GM19240 (cell line): ENCODE measurements around the gene ITPK1.

Source experiments
- DNase-seq: peaks from one replicate; pipeline ENCODE4 v3.0.0; 2011; ENCODE audit warnings: low spot score; ENCODE audit not compliant: insufficient read length

ITPK1 gene

DNA sequence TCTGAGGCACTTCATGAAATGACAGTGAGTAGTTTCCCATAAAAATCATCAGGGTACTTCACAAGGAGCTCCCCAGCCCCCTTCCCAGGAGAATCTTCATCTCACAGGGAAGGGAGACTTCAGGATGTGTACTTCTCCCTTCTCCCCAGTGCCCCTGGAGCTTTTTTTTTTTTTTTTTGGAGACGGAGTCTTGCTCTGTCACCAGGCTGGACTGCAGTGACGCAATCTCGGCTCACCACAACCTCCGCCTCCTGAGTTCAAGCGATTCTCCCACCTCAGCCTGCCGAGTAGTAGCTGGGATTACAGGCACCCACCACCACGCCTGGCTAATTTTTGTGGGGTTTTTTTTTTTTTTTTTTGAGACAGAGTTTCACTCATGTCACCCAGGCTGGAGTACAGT is 10.4 kb downstream of the ITPK1 start:
- no peak for DNase-seq

DNA sequence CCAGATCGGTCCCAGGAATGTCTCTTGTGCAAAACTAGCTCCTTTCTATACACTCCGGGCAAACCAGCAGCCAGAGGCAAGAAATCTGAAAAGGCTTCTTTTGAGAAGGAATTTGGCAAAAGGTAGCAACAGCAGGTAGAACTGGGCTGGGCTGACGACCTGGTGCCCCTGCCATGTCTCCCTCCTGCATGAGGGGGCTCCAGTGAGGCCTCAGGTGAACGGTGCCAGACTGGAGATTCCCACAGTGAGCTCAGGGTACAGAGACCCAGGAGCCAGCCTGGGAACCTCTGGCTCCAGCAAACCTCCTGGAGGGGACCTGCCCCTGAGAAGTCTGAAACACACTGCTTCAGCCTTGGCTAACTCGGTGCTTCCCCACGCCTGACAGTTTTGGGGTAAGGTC is 10.8 kb downstream of the ITPK1 start:
- DNase-seq: no peak

DNA sequence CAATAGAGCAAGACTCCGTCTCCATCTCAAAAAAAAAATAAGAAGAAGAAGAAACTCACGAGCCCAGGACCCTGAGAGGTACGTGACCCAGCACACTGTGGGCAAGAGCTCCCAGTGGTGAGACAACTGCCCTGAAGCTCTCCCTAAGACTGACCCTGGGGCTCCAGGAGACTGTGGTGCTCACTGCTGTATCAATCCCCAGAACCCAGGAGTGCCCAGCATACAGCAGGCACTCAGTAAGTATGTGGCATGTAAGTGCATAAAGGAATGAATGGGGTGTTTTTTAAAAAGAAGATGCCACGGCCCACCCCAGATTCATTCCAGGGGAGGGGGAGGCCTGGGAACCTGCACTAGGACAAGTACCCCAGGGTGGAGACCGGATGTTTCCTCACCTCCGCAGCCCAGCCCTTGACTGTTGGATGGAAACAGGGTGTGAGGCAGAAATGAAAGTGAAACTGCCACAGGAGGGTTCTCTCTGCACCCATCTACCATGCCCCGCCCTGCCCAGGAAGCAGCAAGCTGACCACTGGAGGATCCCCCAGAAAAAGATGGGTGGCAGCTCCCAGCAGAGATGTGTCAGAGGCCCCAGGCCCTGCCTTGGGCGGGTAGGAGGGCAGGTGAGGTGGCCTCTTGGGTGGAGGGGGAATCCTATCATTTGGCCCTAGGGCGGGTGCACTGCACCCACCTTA is 12.2 kb downstream of the ITPK1 start:
- peak; percentile 92 for DNase-seq

DNA sequence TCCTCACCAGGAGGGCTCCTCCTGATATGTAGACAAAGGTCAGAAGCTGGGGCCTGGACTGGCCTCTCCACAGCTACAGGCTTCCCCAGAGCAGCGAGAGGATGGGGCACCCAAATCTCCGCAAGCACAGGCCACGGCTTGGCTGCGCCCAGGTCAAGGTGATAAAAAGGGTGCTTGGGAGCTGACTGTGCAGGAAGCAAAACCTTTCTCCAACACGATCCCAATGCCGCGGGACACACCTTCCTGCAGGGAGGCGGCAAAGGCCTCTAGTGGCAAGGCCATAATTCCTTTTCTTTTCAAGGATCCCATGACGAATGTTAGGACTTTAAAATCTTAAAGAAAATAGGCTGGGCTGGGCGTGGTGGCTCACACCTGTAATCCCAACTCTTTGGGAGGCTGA is 13.6 kb downstream of the ITPK1 start:
- DNase-seq: no peak

DNA sequence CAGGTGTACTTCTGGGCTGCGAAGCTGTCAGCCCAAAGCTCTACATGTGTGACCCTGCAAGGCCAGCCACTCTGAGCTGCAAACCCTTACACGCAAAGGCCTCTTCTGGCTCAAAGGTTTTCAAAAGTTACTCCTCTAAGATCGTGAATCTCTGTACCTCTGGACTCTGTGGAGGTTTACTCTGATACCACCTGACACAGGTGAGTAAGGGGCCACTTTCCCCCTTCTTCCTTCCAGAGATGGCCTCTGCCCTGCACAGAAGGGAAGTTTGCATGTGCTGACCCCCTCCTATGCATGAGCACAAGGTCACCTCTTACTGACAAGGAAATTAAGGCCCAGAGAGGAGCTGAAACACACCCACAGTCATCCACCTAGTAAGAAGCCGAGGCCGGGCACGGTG is 14.5 kb downstream of the ITPK1 start:
- DNase-seq: no peak

DNA sequence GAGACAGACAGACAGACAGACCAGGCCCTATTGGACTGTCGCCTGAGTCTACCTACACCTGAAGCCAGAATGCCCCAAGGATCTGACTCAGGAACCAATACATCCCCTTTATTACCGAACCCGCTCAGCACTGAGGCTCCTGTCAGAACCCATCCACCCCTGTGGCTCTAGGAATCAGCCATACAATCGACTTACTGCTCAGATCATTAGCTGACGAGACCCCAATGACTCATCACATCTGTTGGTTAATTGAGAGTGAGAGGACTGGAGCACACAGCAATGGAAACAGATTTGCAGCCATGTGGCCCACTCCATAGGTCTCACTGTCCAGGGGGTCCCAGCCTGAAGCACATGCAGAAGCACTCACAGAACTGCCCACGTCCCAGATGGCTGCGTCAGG is 15.2 kb downstream of the ITPK1 start:
- no peak for DNase-seq

DNA sequence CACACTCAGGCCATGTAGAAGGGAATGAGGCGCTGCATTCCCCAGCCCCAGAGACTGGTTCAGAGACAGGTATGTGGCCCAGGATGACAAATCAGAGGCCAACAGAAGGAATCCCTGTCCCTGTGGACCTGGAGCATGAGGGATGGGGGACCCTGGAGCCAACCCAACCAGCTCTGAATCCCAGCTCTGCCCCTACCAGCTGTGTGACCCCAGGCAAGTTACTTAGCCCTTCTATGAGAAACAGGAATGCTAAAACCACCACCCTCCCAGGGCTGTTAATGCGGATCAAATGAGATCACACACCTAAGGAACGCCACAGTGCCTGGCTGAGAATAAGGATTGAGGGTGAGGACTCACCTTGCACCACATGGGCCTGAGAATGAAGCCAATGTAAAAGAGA is 15.6 kb downstream of the ITPK1 start:
- no peak for DNase-seq

DNA sequence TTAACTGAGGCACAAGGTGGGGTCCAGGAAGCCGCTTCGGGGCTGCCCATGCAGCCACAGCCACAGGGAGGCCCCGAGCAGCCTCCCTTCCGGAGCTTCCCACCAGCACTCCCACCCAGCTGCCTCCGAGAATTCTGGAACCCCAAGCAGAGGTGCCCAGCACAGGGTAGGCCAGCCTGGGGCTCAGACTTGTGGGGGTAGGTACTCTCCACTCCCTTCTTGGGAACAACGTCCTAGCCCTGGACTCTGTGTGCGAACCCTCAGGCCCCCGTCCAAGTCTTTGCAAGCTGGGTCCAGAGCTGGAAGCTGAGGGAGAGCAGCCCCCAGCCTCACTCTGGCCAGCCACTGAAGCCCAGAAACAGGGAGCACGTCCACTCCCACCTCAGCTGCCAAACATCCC is 16.1 kb downstream of the ITPK1 start:
- DNase-seq: no peak

DNA sequence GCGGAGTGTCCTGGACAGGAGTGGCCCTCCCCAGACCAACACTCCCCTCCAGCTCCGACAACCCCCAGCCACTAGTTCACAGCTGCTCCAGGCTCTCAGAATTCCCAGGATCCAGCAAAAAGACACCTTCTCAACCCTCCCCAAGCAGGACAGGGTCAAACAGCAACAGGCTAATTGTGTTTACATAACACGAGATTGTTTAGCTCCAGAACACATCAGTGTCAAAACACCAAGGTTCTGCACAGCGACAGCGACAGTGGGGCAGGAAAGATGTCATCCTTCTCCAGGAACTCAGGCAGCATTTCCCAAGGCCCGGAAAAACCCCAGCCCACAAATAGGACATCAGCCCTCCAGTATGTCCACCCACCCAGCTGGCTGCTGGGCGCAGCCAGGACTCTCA is 16.5 kb downstream of the ITPK1 start:
- no peak for DNase-seq

DNA sequence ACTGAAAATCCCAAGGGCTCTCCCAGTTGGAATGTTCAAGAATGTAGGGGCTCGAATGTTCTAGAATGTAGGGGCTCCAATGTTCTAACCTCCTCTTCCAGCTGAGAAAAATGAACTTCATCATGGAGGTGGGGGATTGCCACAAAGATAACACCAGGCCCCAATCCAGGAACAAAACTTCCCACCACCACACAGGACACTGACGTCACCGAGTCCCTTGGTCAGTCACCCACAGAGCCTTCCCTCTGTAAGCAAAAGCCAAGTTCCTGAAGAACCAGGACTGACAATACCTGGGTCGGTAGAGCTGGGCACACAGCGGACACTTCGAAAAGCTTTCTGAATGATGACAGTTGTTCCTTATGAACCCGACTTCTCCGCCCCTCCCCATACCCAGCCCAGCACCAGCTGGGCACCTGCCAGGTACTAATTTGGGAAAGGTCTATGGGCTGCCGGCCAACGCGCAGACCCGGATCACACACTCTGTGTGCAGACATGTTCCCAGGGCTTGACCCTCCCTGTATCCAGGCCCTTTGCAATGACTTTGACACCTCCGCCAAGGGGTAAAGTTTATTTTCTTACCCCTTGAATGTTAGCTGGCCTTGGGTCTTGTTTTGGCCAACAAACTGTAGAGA is 18.9 kb downstream of the ITPK1 start:
- no peak for DNase-seq

DNA sequence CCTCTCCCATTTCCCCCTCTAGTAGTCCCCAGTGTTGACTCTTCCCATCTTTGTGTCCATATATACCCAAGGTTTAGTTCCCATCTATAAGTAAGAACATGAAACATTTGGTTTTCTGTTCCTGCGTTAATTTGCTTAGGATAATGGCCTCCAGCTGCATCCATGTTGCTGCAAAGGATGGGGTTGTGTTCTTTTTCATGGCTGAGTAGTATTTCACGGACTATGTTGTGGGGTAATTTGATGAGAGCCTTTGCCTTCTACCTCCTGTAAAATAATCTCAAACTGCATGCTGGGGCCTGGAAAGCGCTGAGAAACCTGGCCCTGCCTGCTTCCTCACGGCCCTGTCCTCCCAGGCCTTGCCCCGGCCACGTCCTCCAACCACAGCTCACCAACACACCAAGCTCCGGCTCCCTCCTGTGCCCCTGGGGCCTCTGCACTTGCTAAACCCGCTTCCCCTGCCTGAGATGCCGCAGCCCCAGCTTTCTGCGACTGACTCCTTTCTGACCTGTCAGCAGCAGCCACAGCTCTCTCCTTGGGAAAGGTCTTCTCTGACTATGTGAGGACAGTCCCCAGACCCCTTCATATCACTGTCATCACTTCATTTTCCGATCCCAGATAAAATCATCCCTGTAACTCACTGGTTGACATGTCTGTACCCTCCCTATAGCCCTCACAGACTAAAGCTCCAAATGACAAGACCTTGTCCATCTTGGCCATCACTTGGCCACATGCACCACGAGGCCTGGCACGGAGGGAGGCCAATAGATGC is 19.8 kb downstream of the ITPK1 start:
- DNase-seq: no peak

DNA sequence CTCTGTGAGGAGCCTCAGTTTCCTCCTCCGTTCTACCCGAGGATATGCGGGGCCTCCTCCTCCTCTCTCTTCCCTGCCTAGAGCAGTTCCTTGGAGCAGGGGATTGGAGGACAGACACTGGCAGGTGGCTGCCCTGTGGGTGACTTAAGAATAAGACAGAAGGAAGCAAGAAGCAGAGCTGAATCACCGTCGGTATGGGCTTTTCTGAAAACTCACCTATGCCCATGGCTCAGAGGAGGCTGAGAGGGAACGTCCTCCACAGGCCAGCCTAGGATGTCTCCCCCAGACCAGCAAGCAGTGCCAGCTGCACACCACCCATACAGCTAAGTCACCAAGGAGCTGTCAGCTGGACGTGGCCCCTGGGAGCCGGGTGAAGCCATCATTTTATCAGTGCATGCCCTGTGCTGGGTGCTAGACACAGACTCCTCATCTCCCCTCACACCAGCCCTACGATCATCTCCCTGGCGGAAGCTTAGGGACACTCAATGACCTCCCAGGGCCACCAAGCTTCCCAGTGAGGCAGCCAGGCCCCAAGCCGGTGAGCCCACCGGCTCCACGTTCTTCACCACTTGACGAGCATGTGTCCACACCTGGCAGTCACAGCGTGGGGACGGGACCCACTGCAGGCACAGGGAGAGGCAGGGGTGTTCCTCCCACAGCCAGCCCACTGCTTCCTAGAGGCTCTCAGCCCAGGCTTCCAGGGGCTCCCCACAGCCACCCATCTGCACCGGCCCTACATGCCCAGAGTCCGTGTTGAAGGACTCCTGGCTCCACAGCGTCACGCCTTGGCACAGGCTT is 21.4 kb downstream of the ITPK1 start:
- no peak for DNase-seq

DNA sequence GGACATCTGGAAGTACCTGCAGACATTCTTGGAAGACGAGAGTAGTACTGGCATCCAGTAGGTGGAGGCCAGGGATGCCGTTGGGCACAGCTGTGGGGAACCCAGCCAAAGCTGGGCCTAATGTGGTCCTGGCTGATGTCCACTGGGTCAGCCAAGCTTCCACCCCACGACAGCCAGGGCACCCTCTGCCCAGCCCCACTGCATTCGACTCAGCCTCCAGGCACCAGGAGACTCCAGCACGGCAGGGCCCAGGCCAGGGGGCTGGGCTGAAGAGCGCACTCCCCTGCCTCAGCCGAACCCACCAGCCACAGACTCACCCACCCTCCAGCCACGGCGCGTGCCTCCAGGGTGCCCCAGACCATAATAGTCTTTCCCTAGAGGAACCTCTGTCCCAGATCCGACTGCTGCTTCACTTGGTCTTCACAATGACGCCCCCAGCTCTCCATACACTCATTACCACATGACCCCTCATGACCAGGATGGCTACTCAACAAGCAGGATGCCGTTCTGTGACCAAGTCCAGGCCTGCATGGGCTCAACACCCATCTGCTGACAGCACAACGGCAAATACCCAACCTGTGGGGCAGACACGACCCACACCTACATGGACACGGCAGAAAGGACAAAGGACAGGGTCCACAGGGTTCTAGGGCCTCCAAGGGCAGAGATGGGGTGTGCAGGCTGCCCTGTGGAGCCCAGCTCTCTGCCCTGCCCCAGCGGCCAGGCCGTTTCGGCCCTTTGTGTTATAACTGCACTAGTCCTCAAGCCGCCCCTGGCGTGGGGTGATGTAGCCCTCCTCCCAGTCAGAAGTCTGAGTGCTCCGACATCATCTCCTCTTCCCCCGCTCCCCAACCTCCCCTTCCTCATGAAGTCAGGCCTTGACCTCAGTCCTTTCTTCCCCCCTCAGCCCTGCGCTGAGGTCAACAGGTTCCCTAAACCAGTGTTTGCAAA is 22.8 kb downstream of the ITPK1 start:
- no peak for DNase-seq

DNA sequence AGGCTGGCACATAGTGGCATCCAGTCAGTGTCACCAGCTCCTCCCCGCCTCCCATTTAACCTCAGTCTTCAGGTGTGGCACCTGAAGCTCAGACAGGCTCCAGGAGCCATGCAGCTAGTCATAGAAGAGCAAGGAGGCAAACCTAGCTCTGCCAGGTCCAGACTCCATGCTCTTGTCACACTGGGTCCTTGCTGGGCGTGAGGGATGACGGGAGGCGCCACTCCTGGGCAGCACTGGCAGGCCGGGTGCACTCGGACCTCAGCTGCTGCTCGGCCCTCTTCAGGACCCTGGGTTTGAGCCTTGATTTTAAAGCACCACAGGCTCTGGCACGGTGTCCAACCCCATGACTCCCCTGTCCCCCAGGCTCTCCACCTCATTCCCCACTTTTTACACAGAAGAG is 24.1 kb downstream of the ITPK1 start:
- DNase-seq: no peak

DNA sequence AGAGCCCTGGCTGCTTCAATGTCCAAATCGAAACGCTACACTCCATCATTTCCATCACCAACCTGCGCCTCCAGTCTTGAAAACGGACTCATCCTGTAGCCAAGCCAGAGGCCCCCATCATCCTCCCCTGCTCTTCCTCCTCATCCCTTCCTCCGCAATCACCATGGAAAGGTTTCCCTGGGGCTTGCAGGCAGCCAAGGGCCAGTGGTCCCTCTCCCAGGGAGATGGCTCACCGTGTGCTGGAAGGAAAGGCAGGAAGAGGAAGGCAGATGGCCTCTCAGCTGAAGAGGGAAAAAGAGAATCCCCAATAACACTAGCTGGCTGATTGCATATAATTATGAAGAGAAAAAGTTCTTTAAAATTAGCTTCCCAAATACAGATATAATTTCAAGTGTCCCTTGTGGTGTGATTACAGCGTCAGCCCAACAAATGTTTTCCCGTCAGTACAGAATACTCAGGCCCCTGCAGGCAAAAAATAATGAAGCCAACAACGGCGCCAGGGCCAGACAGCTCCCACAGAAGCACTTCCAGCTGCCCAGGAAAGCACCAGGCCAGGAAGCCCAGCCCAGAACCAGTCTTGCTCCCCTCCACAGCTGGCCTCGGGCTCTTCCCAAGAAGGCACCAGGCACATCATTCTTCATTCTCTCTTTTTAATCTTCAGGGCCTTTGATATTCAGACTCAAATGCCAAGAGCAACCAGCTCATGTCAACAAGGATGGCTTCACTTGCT is 24.7 kb downstream of the ITPK1 start:
- no peak for DNase-seq

DNA sequence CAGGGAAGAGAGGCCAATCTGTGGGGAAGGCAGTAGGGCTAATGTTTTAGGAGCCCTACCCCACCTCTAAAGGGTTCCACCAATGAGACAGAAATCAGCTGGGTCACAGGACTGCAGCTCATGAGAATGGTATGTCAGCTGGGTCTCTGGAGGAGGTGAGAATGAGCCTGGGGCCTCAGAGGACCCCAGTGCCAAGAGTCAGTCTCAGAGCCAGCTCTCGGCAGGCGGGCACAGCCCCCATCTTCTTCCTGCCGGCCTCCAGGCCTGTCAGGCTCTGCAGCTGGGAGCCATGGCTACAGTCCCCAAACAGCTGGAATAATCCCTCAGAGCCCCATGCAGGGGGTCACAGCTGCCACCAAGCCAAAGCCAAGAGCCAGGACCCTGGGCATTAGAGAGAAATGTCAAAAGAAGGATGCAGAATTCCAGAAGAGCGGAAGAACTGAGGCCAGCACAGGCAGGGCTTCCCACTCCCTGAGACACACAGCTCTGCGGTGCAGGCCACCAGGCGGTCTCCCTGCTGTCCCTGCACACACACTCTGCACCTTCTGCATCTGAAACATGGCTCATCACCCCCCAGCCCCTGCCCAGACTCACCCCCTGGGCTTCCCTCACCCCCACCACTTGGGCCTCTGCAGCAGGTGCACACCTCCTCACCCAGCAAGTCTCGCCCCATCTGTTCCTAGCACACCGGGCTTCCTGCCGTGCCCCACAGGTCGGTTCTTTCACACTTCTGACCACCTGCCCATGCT is 26.0 kb downstream of the ITPK1 start:
- DNase-seq: no peak

DNA sequence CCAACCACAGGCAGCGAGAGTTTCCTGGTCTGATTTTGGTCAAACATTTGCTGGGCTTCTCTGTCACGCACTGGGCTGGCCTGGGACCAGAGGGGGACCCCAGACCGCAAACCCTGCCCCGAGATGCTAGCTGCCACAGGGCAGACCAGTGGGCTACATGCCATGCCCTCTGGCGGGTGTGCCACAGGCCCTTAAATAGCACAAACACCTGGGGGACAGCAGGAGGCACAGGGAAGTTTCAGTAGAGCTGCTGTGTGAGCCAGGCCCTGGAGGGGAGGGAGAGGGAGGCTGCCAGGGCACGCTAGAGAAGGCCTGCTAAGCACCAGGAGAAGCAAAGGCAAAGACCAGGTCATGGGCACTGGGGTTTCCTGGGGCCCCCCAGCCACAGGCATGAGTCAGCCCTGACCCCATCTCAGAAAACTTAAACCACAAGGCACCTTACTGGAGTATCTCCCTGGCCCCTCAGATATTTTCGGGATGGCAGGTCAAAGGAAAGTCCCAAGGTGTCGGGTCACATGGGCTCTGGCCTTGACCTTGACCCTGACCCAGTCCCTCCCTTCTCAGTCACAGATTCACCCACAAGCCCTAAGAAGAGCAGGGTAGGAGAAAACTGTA is 29.2 kb downstream of the ITPK1 start:
- DNase-seq: no peak

DNA sequence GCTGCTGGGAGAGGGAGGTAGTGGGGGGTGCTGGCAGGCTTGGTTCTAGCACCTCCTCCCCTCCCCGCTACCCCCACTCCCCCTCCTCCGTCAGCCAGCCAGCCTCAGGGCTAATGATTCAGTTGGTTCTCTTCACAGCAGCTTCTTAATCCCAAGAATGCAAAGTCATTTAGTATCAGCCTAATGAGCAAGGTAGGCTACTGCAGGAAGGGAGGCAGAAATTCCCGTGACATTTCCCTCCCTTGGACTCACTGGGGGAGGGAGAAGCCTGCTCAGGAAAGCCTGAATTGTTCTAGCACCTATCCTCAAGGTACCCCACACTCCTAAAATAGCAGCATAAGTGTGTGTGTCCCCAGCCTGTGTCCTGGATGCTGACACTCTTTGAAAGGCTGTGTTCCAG is 29.8 kb downstream of the ITPK1 start:
- no peak for DNase-seq
